ENCODE data around the gene NOP58.
"Not testable (repeated sequence)": the region's sequence is repeated elsewhere in the genome, so short reads cannot be mapped to it uniquely, and the experiment has no call there.

Gene NOP58

DNA sequence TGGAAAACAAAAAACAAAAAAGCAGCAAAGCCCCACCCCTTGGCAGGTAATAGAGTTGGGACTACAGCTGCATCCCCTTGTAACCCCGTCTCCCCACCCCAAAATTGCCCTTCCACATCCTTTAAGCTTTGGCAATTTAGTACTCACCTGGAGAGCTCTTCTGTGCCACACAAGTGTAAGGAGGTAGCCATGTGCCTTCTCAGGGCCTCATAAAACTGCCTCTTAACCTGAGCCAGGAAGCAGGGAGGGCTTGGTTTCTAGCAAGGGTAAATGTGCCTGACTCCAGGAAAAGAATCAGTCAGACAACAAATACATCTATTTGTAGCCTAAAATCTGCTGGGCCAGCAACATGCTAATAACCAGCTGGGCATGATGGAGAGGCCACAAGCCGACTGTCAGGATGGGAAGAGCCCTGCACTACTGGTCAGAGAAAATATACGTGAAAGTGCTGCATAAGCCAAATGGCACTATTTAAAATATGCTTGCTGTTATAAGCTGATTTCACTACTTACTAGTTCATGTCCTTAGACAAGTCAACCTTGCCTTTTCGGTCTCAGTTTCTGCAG is 46.3 kb downstream of the NOP58 start:
- FAIRE-seq = no peak

DNA sequence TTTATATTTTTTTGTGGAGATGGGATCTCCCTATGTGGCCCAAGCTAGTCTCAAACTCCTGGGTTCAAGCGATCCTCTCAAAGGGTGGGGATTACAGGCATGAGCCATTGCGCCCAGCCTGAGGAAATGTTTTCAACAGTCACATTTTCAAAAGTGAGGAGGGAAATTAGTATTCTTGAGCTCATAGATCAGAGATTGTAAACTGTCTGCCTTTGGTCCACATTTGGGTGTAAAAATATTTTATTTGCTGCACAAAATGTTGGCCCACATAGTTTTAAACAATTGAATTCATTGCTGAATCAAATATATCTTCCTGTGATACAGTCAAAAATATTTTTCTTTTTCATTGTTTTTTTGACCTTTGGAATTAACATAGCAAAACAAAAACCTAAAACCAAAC is 48.6 kb downstream of the NOP58 start:
- FAIRE-seq = no peak

DNA sequence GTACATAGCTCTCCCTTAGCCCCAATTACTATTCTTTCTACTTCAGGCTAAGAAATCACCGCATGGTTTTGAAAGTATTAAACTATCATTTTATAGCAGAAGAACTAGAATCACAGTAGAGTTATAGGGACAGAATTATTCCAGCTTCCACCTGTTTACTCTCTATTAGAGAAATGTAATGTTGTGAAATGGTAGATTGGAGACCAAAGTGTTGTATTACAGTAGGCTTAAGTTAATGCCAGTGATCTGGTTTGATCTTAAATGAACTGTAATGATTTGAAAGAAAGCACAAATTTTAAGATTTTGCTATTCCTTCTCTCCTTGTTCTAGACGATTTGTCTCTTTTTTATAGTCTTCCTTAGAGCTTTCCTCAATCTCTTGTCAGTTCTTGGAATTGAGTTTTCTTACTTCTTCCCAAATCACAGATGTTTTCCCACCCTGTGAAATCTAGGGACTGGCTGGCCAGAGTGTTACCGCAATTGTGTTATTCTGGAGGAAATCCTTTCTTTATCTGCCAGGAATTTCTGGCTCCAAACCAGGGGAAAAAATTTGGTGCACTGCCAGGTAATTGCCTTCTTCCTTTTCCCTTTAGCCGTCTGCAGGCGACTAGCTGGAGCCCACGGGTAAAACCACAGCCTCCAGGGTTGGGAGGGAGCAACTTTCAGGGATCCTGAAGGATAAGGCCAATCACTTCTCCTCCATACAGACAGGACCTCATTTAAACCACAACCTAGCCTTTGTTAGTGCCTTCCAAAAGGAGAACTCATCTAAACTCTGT is 51.7 kb downstream of the NOP58 start:
- FAIRE-seq = no peak

DNA sequence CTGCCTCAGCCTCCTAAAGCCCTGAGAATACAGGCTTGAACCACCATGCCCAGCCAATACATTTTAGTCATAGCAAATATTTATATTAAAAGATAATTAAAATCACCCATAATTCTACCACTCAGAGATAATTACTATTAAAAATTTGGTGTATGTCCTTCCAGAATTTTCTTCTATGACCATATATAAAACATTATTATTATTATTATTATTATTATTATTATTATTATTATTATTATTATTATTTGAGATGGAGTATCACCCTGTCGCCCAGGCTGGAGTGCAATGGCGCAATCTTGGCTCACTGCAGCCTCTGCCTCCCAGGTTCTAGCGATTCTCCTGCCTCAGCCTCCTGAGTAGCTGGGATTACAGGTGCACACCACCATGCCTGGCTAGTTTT is 54.8 kb downstream of the NOP58 start:
- not testable (repeated sequence) for FAIRE-seq

DNA sequence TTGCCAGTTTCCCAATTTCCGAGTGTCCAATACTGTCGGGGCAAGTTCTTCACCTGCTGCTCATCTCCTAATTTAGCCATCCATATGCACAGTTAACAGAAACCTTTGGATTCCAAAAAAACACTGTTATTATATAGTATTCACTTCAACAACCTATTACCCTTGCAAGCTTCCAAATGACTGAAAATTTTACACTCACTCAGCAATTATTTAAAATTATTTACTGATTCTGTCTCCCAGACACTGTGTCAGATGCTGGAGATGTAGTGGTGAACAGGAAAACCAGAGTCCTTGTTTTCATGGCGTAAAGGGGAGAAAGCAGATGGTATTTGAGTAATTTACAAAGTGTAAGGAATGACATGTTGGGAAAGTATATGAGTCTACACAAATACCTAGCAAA is 56.9 kb downstream of the NOP58 start:
- FAIRE-seq = no peak

DNA sequence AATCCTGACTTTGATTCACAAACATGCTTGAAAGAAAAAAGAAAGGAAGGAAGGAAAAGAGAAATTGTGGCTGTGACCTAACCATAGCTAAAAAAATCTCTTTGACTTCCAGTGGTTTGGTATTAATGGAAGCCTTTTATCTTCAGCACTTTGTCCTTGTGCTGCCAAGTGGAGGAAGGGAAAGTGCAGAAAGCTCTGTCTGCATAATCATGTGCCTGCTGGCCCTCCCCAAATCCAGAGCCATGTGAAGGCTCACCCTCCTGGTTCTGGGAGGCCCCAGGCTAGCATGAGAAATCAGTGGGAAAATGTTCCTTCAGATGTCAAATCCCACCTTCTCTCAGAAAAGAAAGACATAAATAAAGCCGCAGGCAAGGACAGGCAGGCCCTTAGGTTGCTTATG is 62.3 kb downstream of the NOP58 start:
- FAIRE-seq = no peak

DNA sequence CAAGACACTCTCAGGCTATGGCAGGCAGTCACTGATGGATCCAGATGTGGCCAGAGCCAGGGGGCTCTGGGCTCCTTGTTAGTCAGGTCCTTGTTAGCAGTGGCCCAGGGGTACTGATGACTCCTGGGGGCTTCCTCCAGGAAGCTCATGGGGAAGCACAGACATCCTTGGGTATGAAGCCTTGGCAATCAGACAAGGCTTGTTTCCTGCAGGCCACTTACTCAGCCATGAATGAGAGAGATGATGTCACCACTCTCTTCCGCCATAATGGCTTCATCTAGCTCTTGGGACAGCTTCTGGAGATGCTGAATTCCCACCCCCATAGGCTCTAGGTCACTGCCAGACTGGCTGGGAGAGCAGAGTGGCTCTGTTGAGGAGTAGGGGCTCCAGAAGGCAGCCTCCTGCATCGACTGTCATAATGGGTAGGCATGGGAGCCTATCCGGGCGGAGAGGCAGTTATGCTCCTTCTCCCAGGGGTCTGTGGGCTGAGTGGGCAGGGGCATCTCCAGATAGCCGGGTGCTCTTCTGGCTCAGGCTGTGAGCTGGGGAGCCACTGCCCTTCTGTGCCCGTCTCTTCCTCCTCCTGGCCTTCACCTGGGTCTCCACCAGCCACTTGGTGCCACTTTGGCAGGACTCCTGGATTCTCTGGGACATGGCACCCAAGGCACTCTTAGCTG is 70.4 kb downstream of the NOP58 start:
- no peak for FAIRE-seq

DNA sequence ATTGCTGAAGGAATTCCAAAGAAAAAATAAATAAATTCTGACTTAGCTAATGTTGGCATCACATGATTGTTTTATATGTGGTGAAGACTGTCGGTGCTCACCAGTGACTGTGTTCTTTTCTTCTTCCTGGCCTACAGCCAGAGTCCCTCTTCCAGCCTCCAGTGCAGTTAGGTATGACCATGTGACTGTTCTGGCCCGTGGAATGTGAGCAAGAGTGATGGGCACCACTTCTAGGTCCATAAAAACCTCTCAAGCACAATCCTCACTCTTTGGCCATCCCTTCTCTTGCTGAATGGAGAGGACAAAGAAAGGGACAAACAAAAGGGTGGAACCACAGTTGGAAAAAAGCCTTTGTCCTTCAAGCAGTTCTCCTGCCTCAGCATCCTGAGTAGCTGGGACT is 71.6 kb downstream of the NOP58 start:
- FAIRE-seq = no peak

DNA sequence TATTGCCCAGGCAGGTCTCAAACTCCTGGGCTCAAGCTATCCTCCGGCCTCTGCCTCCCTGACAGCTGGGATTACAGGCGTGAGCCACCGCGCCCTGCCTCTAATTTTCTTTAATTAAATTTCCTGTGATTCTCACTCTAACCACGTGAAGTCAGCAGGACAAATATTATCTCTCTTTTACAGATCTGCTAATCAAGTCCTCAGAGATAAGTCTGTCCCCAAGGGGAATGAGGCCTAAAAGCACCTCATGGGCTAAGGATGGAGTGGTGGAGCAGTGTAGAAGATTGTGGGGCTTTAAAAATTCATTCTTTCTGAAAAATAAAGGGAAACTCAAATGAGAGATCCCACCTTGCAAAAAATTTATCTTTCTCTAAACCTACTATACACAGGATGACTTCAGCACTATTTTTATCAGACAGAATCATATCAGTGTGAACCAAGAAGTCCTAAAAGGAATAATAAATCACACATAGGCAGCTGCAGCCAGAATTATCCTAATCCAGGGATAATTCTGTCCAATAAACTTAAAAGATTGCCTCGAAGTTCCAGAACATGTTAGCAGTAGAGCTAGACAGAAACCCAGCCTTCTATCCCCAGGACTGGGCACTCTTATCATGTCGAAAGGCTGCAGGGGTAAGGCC is 72.3 kb downstream of the NOP58 start:
- FAIRE-seq = no peak

DNA sequence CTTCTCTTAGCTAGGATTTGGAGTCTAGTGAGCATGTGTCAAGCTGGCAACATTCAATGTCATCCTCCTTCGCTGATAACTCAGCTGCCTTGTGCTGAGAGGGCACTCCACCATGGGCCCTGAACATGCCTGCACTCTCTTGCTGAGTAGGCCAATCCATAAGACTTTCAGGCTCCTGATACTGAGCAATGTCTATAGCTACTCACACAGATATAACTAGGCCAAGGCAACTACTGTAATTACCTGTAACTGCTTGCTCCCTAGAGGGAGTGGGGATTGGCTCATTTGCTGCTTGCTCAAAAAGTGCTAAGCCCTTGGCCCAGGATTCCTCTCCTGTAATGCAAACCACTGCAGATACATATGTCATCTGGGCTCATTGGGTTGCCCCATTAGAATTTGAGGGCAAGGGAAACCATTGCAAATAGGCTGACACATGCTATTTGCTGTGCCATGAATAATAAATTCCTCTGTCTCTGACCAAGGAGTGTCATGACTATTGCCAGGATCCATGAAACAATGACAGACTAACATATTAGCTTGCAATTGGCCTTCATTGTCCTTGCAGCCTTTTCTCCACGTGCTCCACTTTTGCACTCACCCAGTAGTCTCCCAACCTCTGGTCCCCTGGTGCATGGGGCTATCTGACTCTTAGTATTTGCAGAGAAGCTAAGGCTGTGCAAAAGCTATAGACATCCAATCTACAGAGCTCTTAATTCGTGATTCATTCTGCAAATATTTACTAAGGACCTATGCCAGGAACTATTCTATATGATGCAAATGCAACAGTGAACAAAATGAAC is 73.7 kb downstream of the NOP58 start:
- no peak for FAIRE-seq

DNA sequence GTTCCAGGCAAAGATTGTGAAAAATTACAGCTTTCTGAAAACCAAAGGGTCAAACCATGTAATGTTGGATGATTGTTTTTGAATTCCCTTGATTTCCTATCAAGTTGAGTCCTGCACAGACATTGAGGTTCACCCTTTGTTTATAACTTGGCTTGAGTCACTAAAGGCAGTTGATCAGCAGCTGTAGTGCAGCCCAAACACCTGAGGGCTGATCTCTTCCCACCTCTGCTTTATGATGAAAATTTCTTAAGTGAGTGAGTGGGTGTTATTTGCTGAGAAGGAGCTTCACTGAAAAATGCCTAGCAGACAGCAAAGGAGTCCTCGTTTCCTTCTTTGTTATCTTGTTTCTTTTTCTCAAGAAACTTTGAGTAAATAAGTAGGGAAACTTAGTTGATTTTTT is 78.6 kb downstream of the NOP58 start:
- FAIRE-seq = no peak

DNA sequence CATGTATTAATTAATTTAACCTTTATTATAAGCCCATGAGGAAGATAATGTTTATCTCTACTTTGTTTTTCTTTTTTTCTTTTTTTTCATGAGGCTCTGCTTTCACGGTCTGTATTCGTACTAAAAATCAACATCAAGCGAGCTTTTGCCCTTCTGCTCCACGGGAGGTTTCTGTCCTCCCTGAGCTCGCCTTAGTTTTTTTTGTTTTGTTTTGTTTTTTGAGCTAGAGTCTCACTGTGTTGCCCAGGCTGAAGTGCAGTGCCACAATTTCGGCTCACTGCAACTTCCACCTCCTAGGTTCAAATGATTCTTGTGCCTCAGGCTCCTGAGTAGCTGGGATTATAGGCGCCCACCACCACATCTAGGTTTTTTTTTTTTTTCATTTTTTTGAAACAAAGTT is 80.6 kb downstream of the NOP58 start:
- no peak for FAIRE-seq

Data from TTC549 (cell line).